HG02610 (cell line): ENCODE data around the gene CSRNP2.
"Not testable (repeated sequence)": the region's sequence is repeated elsewhere in the genome, so short reads cannot be mapped to it uniquely, and the experiment has no call there.

ENCODE experiments used
- ATAC-seq: cut with Tn5 transposase; IDR thresholded peaks from one replicate; pipeline ENCODE4 v1.9.1; 2021; ENCODE audit warnings: mild to moderate bottlenecking, moderate library complexity; ENCODE audit not compliant: unreplicated experiment

Gene CSRNP2

GRCh38 chr12:51028126-51028812 lies 55.1 kb downstream of the CSRNP2 start:
- no peak for ATAC-seq

- no peak for ATAC-seq
These were observed 56.0 kb downstream of the CSRNP2 start for GRCh38 chr12:51027342-51027835.

GRCh38 chr12:51025836-51026638 lies 57.4 kb downstream of the CSRNP2 start, which contains the start of gene SLC11A2:
Gene SLC11A2, minus strand, starts transcription at chr12:51026384. Its CDS starts 15,656 bp downstream, at chr12:51010728.
- ATAC-seq, result peak; percentile 96

DNA sequence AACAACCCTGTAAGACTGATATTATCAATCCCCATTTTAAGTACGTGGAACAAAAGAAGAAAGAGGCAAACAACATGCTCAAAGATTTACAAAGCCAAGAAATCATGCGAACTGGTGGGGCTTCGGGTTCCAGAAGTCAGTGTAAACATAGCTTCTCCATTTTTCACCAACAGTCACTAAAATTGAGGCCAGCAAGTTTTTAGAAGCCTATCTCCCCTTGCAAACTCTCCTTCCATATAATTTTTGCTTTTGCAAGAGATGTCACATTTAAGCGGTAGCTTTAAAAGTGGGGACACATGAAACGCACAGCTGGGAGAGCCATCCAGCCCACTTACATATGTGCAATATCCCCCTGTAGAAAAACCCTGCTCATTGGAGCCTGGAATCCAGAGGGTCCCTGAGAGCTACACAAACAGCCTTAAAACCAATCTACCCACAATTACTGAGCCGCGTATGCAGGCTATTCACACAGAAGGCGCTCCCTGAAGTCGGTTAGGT lies 58.0 kb downstream of the CSRNP2 start:
- ATAC-seq, result no peak

GRCh38 chr12:51023625-51024382 lies 59.6 kb downstream of the CSRNP2 start:
- ATAC-seq, result no peak

DNA sequence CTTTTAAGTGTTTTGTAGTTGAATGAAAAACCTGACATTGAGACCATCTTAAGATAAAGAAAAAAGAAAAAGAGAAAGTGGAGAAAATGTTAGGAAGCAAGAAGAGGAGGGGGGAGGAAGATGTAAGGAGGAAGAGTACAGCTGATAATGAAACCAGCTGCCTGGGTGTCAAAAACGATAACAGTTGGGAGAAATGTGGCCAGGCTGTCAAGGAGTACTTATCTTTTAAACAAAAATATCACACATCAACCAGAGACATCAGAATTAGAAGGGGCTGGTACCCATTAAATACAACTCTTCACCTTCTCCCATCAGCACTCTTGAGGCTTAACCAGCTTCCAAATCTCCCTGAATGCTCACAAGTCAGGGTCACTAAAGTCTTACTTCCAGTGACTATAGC lies 61.7 kb downstream of the CSRNP2 start:
- no peak for ATAC-seq

GRCh38 chr12:51020448-51021182 lies 62.8 kb downstream of the CSRNP2 start:
- ATAC-seq, result no peak

DNA sequence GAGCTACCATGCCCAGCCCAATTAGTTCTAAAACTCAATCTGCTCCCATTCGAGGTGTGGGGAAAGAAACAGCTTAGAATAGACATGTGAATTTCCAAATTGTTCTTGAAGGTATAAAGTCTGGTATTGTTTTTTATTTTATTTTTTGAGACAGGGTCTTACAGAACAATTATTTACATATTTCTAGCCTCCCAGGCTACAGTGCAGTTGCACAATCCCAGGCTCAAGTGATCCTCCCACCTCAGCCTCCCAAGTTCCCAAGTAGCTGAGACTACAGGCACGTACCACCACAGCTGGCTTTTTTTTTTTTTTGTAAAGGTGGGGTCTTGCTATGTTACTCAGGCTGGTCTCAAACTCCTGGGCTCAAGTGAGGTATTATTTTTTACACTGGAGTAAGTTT lies 63.5 kb downstream of the CSRNP2 start:
- ATAC-seq, result no peak

DNA sequence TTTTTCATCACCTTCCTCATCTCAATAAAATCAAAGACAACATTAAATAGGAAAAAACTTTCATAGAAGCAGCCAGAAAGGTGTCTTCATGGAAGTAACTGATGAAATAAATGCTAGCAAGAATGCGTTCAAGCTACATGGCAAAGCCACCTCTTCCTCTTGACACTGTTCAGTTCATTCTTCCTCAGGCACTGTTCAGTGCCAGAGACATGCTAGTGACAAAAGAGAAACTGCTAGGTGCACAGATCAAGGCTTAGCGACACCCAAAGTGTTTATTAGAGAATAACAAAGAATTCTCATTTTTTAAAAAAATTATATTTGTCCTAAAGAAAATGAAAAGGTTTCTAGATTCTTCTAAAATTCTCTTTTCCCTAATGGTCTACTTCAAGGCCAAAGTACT lies 64.4 kb downstream of the CSRNP2 start:
- no peak for ATAC-seq

DNA sequence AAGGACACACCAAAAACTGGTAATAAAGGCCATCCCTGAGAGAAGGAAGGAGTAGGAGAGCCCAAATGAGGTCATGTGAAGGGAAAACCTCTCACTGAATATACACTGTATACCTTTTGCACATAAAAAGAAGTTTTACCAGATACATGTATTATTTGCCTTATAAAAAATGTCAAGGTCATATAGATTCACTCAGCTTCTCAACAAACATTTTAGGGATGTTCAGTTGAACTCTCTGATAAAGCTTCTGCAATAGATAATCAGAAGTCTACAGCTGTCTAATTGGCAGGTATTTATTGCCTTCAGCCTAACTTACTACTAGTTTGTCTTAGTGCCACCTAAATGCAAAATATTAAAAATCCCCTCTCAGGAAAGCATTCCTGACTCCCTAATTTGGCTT lies 65.9 kb downstream of the CSRNP2 start:
- ATAC-seq, result no peak

DNA sequence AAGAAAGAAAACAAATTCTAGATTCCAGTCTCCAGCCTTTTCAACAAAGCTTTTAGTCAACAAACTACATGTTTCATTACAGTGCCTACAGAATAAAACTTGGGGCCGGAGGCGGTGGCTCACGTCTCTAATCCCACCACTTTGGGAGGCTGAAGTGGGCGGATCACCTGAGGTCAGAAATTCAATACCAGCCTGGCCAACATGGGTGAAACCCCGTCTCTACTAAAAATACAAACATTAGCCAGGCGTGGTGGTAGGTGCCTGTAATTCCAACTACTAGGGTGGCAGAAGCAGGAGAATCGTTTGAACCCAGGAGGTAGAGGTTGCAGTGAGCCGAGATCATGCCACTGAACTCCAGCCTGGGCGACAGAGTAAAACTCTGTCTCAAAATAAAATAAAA lies 68.9 kb downstream of the CSRNP2 start:
- not testable (repeated sequence) for ATAC-seq

DNA sequence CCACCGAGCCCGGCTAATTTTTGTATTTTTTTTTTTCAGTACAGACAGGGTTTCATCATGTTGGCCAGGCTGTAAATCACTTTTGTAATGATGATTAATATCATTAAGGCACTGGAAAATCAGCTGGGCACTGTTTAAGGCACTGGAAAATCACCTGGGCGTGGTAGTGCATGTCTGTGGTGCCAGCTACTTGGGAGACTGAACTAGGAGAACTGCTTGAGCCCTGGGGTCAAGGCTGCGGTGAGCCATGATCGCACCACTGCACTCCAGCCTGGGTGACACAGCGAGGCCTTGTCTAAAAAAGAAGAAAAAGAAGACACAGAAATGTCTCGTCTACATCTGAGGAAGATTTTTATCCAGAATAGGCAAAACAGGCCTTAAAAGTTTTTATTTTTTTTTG lies 70.0 kb downstream of the CSRNP2 start:
- ATAC-seq, result no peak

DNA sequence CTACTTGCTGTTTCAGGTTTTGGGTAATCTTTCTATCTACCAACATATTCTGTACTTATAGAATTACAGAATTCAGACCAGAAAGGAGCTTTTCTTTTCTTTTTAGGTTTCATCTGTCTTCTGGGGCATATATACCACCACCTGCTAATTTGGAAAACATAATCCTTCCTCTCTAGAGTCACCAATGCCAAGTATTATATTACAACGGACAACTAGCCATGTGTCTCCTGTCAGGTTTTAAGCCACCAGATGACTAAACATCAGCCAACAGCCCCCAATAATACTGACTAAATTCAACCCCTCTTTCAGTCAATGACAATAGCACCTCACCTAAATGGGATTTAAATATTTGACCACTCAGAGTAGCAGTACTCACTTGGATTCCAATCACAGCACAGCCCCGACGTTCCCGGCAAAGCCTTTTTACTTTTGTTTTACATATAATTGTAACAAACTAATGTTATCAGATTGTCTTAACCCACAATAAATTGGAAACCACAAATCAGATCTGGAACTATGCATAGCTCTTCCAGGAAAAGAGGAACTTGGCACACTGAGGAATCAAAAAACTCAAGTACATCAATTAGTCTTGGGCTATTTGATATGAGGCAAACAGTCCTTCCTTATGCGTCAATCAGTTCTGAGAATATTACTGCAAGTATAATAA lies 70.7 kb downstream of the CSRNP2 start:
- ATAC-seq, result no peak

GRCh38 chr12:51011955-51012354 lies 71.4 kb downstream of the CSRNP2 start:
- ATAC-seq, result no peak
